Smooth muscle cell of the umbilical artery (primary cell): ENCODE data around the gene WNT7A. TPM values are rescaled to one million over a fixed set of nuclear protein-coding genes. Genes with fewer than 3 reads are reported as not detected.

ENCODE experiments used
- total RNA-seq: library from RNA; depleted of rRNA; stranded (reverse); fragments of >200 nt; gene quantifications from 2 replicates; pipeline ENCODE4 v1.2.3, GENCODE V29; 2014

WNT7A gene
- total RNA-seq: not detected in 2 replicates

GRCh38 chr3:13879946-13880810 lies at the start of gene WNT7A:
Gene WNT7A (minus strand): TSS chr3:13880071. CDS start chr3:13879816, 255 bp downstream.

Other genes starting within 250 kb of the WNT7A start
- gene CHCHD4, start 244.8 kb upstream of the WNT7A start, total RNA-seq: 11.0 and 12.9 TPM in 2 replicates
- gene TMEM43, start 245.0 kb upstream of the WNT7A start, total RNA-seq: 87.6 and 114 TPM in 2 replicates